HG02642 (cell line): ENCODE measurements around the gene RECK.
"Not testable (repeated sequence)": the region's sequence is repeated elsewhere in the genome, so short reads cannot be mapped to it uniquely, and the experiment has no call there.

Experiments used
- ATAC-seq: cut with Tn5 transposase; IDR thresholded peaks from one replicate; pipeline ENCODE4 v1.9.1; 2021; ENCODE audit warnings: mild to moderate bottlenecking; ENCODE audit not compliant: unreplicated experiment, poor library complexity

Gene RECK

GRCh38 chr9:36150574-36151315 is 114.0 kb downstream of the RECK start:
- no peak for ATAC-seq

DNA sequence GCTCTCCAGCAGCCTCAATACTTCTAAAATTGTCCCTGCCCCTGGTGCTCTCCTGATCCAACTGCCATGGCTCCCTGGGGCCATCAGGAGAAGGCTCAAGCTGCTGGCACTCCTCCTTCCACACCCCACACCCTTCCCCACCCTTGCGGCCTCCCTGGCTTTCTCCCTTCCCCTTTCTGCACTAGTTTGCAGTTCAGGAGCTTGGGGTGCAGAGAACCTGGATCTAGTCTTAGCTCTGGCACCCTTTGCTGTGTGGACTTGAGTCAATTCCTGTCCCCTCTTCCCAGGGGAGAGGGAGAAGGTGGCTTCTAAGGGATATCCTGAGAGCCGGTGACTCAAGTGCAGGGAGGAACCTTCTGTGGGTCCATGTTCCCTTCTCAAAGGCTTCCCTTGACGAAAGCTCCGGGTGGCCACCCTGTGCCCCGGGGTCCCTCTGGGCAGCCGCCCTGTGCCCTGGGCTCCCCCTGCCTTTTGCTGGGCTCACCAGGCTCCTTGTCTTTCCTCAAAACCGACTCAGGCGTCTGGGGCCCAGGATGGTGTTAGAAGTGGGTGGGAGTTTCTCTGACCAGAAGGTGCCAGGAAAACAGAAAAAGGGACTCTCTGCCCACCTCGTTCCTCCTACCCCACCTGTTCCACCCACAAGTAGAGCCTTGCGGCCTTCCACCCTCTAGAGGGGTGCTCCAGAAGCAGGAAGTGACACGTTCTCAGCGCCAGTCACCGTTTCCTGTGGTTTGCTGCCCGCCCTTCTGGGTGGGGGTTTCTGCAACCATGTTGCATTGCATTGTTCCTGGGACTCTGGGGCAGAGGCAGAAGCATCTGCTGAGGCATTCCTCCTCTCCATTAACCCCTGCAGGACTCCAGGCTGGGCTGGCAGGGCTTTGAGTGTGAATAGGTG is 114.8 kb downstream of the RECK start:
- peak; percentile 78 for ATAC-seq

DNA sequence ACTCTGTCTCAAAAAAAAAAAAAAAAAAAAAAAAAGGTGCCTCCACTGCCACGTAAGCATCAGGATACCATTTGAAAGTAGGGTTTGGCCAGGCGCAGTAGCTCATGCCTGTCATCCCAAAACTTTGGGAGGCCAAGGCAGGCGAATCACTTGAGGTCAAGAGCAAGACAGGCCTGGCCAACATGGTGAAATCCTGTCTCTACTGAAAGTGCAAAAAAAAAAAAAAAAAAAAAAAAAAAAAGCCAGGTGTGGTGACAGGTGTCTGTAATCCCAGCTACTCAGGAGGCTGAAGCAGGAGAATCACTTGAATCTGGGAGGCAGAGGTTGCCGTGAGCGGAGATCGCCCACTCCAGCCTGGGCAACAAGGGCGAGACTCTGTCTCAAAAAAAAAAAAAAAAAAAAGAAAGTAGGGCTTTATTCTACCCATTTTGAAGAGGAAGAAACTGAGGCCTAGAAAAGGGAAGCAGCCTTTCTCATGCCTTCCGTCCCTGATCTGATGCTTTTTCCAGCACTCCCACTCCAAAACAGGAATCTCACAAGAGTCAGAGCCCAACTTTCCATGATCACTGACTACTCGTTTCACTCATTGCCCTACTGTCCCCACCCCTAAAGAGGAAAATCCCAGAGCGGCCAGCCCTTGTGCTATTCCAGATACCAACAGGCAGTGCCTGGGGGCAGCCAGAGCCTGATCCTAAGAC is 116.2 kb downstream of the RECK start:
- no peak for ATAC-seq

- ATAC-seq: no peak
Observed at GRCh38 chr9:36153746-36154145, 117.0 kb downstream of the RECK start.

DNA sequence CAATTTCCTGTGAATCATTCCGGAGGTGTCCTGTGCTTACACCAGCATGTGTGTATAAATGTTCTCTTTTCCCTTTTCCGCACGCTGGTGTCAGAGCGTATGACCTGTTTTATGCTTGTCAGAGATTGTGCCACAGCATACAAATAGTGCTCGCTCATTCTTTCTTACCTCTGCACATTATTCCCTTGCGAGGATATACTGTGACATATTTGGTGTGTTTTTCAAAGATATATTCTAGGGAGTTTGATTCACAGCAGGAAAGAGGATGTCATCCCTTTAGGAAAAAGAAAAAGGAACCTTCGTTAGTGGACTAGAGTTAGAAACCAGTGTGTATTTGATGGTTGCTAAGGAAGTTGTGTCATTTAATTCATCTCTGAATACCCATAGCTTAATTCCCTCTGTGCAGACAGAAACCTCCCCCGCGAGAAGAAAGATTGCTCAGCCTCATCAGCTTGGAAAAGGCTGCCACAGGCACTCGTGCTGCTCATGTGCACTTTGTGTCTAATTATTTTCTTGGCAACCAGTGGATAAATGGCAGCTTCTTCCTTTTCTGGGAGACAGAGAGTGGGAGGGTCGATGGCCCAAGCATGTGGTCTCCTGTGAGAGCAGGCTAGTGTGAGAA is 117.7 kb downstream of the RECK start:
- ATAC-seq: no peak

- no peak for ATAC-seq
Observed at GRCh38 chr9:36156116-36156515, 119.4 kb downstream of the RECK start.

DNA sequence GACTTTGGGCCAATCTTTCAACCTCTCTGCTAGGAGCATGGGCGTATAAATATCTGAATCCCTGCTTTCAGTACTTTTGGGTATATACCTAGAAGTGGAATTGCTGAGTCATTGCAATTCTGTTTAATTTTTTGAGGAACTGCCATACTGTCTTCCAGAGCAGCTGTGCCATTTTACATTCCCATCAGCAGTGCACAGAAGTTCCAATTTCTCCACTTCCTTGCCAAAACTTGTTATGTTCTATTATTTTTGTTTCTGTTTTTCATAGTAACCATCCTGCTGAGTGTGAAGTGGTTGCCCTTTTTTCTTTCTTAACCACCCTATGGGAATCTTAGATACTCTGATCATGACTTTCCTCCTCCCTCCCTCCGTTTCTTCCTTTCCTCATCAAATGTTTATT is 121.4 kb downstream of the RECK start:
- ATAC-seq: no peak

DNA sequence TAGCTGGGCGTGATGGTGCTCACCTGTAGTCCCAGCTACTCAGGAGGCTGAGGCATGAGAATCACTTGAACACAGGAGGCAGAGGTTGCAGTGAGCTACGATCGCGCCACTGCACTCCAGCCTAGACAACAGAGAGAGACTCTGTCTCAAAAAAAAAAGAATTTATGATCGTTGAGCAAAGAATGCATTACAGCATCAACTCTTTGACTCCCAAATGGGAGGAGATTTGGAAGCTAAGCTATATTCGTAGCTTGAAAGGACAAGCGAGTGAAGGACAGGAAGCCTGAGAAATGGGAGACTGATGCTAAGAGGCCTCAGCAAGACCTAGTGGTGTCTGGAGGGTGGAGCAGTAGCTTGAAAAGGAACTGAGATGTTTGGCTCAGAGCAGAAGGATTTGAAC is 122.2 kb downstream of the RECK start:
- ATAC-seq: no peak

DNA sequence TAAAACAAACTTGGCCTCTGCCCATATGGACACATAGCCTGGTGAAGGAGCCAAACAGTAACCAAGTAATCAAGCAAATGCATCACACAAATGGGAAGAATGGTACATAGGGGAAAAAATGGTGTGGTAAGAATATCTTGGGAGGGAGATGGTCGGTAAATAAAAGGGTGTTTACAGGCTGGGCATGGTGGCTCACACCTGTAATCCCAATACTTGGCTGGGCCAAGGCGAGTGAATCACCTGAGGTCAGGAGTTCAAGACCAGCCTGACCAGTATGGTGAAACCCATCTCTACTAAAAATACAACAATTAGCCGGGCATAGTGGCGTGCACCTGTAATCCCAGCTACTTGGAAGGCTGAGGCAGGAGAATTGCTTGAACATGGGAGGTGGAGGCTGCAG is 122.8 kb downstream of the RECK start:
- not testable (repeated sequence) for ATAC-seq

- ATAC-seq: not testable (repeated sequence)
Observed at GRCh38 chr9:36160126-36160525, 123.4 kb downstream of the RECK start.

- ATAC-seq: no peak
Observed at GRCh38 chr9:36161187-36161586, 124.5 kb downstream of the RECK start.

DNA sequence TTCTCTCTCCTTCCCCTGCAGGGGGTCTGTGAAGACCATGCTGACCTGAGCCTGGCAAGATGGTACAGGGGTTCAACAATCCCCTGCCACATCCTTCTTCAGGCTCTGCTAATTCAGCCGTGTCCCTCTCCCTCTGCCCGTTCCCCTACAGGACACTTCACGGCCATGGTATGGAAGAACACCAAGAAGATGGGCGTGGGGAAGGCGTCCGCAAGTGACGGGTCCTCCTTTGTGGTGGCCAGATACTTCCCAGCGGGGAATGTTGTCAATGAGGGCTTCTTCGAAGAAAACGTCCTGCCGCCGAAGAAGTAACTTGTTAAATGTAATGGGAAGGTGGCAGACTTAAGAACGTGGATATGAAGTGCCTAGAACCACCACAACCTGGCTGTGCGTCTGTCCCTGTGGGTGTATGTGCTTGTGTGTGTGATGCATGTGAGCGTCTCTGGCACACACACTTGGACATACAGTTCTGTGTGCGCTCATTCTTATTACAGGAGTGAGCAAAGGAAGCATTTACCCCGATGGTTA is 125.6 kb downstream of the RECK start:
- no peak for ATAC-seq

GRCh38 chr9:36163049-36163785 is 126.5 kb downstream of the RECK start:
- ATAC-seq: no peak

DNA sequence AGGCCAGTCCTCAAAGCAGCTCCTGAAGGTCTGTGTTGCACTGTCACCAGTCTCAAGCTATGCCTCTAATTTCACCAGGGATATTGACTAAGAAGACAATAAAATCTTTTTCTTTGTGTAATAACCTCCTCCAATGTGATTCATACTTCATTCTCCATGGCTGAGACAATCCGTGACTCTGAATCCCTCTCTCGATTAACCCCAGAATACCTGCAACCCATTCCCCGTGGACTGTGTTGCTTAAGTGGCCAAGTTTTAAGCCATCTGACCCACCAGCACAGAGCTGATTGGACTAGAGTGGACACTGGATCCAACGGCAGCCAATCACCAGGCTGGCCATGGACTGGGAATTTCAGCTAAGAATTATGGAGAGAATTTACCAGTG is 127.1 kb downstream of the RECK start:
- no peak for ATAC-seq

GRCh38 chr9:36164372-36164771 is 127.7 kb downstream of the RECK start:
- no peak for ATAC-seq

GRCh38 chr9:36164989-36165388 is 128.3 kb downstream of the RECK start:
- no peak for ATAC-seq

GRCh38 chr9:36165826-36166167 is 129.1 kb downstream of the RECK start:
- ATAC-seq: no peak

GRCh38 chr9:36166168-36166927 is 129.6 kb downstream of the RECK start:
- peak; percentile 87 for ATAC-seq

- ATAC-seq: no peak
Observed at GRCh38 chr9:36169166-36169565, 132.5 kb downstream of the RECK start, which contains the start of gene CCIN. Gene CCIN, plus strand, starts transcription at chr9:36169388. Its CDS starts 115 bp downstream, at chr9:36169503.
